GM10248 (cell line): ENCODE results near the gene GLTPD2.

ENCODE experiments used
- CTCF ChIA-PET: fragments of 300-600 bp; sonication (Branson Sonifier 250); formaldehyde crosslinking; extraction: SDS; loops from one replicate; lab custom pipeline; 2021; ENCODE audit warnings: antibody characterized with exemption; lab: Yijun Ruan, JAX
- POLR2A ChIA-PET: fragments of 350-650 bp; sonication (Branson Sonifier 250); formaldehyde crosslinking; extraction: SDS; loops from one replicate; lab custom pipeline; 2020; ENCODE audit warnings: antibody characterized with exemption; lab: Yijun Ruan, JAX
- DNase-seq: peaks from one replicate; pipeline ENCODE4 v3.0.0; 2012; ENCODE audit errors: extremely low spot score
- TF ChIP-seq, protein P1 (sequence below): IDR thresholded peaks from 2 replicates; pipeline ENCODE4 v1.5.1; 2012; ENCODE audit warnings: mild to moderate bottlenecking, low read depth; ENCODE audit errors: extremely low read depth, missing control alignments, control extremely low read depth

GLTPD2 gene

DNA sequence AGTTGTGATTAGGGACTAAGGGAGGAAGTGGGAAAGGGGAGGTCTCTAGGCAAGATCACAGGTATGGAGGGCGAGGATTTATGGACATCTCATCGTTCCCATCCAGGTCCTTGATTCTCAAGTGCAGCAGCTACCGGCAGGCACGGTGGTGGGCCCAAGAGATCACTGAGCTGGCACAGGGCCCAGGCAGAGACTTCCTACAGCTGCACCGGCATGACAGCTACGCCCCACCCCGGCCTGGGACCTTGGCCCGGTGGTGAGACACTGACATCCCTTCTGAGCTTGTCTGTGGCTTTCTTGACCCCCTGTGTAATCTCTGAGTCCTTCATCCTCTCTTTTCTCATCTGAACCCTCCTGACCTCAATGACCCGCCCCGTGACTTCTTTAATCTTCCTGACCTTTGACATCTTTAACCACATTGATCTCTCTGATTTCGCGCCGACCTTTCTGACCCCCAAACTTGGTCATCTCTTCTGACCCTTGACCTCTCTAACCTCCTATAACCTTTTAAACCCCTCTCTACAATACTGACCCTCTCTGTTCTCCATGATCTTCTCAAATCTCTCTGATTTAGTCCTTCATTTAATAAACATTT is 22.0 kb downstream of the GLTPD2 start:
- TF ChIP-seq, protein P1, sequence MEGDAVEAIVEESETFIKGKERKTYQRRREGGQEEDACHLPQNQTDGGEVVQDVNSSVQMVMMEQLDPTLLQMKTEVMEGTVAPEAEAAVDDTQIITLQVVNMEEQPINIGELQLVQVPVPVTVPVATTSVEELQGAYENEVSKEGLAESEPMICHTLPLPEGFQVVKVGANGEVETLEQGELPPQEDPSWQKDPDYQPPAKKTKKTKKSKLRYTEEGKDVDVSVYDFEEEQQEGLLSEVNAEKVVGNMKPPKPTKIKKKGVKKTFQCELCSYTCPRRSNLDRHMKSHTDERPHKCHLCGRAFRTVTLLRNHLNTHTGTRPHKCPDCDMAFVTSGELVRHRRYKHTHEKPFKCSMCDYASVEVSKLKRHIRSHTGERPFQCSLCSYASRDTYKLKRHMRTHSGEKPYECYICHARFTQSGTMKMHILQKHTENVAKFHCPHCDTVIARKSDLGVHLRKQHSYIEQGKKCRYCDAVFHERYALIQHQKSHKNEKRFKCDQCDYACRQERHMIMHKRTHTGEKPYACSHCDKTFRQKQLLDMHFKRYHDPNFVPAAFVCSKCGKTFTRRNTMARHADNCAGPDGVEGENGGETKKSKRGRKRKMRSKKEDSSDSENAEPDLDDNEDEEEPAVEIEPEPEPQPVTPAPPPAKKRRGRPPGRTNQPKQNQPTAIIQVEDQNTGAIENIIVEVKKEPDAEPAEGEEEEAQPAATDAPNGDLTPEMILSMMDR, result no peak
- ChIA-PET CTCF (interaction anchor here (0.9 kb wide), 1 partner anchor 21 kb away, joined by 3 read pairs; the partner anchor contains the start of gene GLTPD2), POLR2A (no interaction called here)
- no peak for DNase-seq

DNA sequence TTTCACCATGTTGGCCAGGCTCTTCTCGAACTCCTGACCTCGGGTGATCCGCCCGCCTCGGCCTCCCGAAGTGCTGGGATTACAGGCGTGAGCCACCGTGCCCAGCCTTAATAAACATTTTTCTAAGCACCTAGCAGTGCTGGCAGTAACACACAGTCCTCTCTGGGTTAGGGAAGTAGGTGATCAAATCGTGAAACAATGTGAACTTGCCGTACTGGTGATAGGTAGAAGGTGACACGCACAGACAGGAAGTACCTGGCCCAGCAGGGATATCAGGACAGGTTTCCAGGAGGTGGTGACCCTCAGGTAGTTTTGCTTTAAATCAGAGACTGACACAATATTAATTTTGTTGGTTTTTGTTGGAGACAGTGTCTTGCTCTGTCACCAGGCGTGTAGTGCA is 22.7 kb downstream of the GLTPD2 start:
- ChIA-PET POLR2A (no interaction called here), CTCF (no interaction called here)
- DNase-seq, result no peak
- TF ChIP-seq, protein P1, result no peak

DNA sequence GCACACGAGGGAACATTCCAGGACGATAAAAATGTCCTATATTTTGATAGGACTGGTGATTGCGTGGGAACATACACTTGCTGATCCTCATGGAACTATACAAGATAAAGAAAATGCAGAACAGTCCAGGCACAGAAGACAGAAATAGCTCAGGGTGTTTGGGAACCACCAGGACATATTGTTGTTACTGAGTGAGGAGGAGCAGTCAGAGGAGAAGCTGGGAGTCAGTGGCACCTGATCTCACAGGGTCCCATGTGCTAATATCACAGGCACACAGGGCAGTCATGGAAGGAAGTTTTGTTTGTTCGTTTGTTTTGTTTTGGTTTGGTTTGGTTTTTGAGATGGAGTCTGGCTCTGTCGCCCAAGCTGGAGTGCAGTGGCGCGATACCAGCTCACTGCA is 23.9 kb downstream of the GLTPD2 start:
- DNase-seq, result no peak
- TF ChIP-seq, protein P1, result no peak
- ChIA-PET POLR2A (no interaction called here), CTCF (interaction anchor here (1.2 kb wide), 1 partner anchor 11 kb away, joined by 3 read pairs; no protein-coding TSS in a partner anchor)

DNA sequence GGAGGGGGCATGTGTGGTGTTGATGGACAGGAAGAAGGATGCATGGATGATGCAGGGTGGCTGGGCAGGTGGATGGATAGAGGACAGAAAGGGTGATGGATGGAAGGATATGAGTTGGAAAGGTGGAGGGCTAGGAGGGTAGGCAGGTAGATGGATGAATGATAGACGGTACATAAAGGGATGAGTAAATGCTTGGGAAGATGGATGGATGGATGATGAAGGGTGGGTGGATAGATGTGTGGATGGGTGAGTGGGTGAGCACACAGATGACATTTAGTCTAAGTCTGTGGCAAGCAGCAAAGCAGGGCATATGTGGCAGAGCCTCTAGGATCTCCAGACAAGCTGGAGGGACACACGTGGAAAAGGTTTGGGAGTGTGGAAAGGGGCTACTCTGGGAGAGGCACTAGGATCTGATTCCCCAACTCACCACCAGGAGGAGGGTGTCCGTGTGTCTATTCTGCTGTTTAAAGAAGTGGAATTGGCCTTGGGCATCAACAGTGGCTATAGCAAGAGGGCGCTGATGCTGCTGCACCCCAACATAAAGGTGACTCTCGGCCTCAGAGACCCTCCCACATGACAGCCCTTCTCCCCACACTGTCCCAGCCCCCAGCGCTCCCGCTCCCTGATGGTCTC is 26.4 kb downstream of the GLTPD2 start:
- TF ChIP-seq, protein P1, result no peak
- ChIA-PET POLR2A (no interaction called here), CTCF (no interaction called here)
- DNase-seq, result no peak

DNA sequence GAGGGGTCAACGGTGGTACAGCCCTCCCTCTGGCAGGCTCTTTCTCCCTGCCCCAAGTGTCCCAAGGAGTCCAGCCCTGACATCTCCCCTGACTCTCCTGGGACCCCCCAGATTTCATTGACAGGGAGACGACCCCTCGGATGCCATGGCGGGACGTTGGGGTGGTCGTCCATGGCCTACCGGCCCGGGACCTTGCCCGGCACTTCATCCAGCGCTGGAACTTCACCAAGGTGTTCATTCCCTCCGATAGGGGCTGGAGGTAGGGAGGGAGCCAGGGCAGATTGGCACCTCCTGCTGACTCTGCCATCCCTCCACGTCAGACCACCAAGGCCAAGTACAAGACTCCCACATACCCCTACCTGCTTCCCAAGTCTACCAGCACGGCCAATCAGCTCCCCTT is 28.1 kb downstream of the GLTPD2 start:
- POLR2A ChIA-PET, result no interaction called here
- CTCF ChIA-PET, result interaction anchor here (1.6 kb wide), 1 partner anchor 27 kb away, joined by 4 read pairs; no protein-coding TSS in a partner anchor
- TF ChIP-seq, protein P1, result no peak
- DNase-seq, result no peak

DNA sequence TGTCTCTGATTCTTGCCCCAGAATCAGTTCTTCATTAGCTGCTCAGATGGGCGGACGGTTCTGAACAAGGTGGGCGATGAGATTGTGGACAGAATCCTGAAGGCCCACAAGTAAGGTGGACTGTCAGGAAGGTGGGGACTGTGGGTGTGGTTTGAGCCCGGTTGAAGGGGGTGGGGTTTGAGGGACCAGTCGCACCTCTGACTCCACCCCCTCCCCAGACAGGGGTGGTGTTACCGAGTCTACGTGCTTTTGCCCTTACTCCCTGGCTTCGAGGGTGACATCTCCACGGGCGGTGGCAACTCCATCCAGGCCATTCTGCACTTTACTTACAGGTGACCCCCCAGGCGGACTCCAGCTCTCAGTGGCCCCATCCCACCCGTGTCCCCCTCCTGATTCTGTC is 29.5 kb downstream of the GLTPD2 start:
- POLR2A ChIA-PET, result interaction anchor here (1.2 kb wide), 1 partner anchor 22 kb away, joined by 3 read pairs; the partner anchor contains the start of gene PSMB6
- TF ChIP-seq, protein P1, result no peak
- CTCF ChIA-PET, result no interaction called here
- DNase-seq, result no peak
